BJ (cell line): Measurements from ENCODE around the gene IQCM. TPM values are rescaled to one million over a fixed set of nuclear protein-coding genes. Genes with fewer than 3 reads are reported as not detected.

Source experiments
- CTCF ChIA-PET: fragments of 350-600 bp; formaldehyde crosslinking; extraction: SDS; loops from one replicate; lab custom pipeline; 2021; ENCODE audit warnings: antibody characterized with exemption, inconsistent platforms; lab: Yijun Ruan, JAX
- POLR2A ChIA-PET: fragments of 300-600 bp; sonication (Branson Sonifier 250); formaldehyde crosslinking; extraction: SDS; loops from one replicate; lab custom pipeline; 2021; ENCODE audit warnings: antibody characterized with exemption; lab: Charles Lee
- DNase-seq: peaks from one replicate; pipeline ENCODE4 v3.0.0-alpha.2; 2011; ENCODE audit warnings: low read depth
- H3K27me3 ChIP-seq: 2 replicates; pipeline ENCODE4 v1.6.0; 2011; ENCODE audit warnings: low read length; ENCODE audit not compliant: control insufficient read depth, insufficient read depth
- H3K36me3 ChIP-seq: 2 replicates; pipeline ENCODE4 v1.5.1; 2011; ENCODE audit warnings: low read length; ENCODE audit not compliant: control insufficient read depth, insufficient read depth
- H3K4me3 ChIP-seq: 2 replicates; pipeline ENCODE4 v1.5.1; 2011; ENCODE audit warnings: low read depth, mild to moderate bottlenecking, control low read depth, low read length
- polyA plus RNA-seq: library from polyadenylated mRNA; depleted of rRNA; stranded (reverse); fragments of >200 nt; gene quantifications from 2 replicates; pipeline ENCODE4 v1.2.3, GENCODE V29; 2011
- TF ChIP-seq, protein P1 (sequence below): IDR thresholded peaks from 2 replicates; pipeline ENCODE4 v1.5.1; 2011; ENCODE audit warnings: low read depth, mild to moderate bottlenecking, control low read depth, inconsistent platforms, low read length, moderate library complexity; ENCODE audit not compliant: insufficient read depth

Gene IQCM
- polyA plus RNA-seq, 1 experiment: not detected

- H3K36me3 ChIP-seq: no peaks in the 10 kb centered on the region
- TF ChIP-seq, protein P1, sequence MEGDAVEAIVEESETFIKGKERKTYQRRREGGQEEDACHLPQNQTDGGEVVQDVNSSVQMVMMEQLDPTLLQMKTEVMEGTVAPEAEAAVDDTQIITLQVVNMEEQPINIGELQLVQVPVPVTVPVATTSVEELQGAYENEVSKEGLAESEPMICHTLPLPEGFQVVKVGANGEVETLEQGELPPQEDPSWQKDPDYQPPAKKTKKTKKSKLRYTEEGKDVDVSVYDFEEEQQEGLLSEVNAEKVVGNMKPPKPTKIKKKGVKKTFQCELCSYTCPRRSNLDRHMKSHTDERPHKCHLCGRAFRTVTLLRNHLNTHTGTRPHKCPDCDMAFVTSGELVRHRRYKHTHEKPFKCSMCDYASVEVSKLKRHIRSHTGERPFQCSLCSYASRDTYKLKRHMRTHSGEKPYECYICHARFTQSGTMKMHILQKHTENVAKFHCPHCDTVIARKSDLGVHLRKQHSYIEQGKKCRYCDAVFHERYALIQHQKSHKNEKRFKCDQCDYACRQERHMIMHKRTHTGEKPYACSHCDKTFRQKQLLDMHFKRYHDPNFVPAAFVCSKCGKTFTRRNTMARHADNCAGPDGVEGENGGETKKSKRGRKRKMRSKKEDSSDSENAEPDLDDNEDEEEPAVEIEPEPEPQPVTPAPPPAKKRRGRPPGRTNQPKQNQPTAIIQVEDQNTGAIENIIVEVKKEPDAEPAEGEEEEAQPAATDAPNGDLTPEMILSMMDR: no peak
- ChIA-PET POLR2A (no interaction called here), CTCF (no interaction called here)
- H3K27me3 ChIP-seq: no peaks in the 10 kb centered on the region
- DNase-seq: no peak
- no peak overlapping the region for H3K4me3 ChIP-seq
These were observed 79.8 kb downstream of the IQCM start for GRCh38 chr4:149735796-149736195.

GRCh38 chr4:149728444-149728843 lies 87.2 kb downstream of the IQCM start:
- CTCF ChIA-PET: interaction anchor here (1.4 kb wide), 1 partner anchor 36 kb away, joined by 4 read pairs; no protein-coding TSS in a partner anchor
- POLR2A ChIA-PET: no interaction called here

DNA sequence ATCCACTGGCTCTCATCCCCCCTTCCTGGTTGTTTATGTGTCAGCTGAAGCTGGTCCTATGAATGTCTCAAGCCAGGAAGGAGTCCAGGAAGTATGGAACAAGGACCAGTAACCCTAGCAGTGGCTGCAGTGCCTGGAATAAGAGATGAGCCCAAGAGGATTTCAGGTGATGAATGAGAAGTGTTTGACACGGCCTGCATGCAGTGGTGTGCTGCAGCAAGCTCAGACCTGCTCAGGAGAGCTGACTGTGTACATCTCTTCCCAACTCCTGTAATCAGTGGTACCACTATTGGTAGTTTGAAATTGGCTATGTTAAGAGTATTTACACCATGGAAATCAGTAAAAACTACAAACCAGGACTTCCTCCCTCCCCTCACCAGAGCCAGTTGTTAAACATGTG lies 88.0 kb downstream of the IQCM start:
- H3K27me3 ChIP-seq: no peaks in the 10 kb centered on the region
- no peaks in the 10 kb centered on the region for H3K36me3 ChIP-seq
- ChIA-PET CTCF (interaction anchor here (0.5 to 1.4 kb wide), 2 partner anchors 35 to 757 kb away, joined by 3 to 4 read pairs; no protein-coding TSS in a partner anchor), POLR2A (no interaction called here)
- no peak overlapping the region for H3K4me3 ChIP-seq
- no peak for DNase-seq
- TF ChIP-seq, protein P1: no peak

More at GRCh38 chr4:149728444-149728843, 87.2 kb downstream of the IQCM start:
- TF ChIP-seq, protein P1: no peak
- Histone ChIP-seq H3K36me3 (no peaks in the 10 kb centered on the region), H3K4me3 (no peak overlapping the region), H3K27me3 (no peaks in the 10 kb centered on the region)
- no peak for DNase-seq

- H3K4me3 ChIP-seq: no peak overlapping the region
- no peak for DNase-seq
- TF ChIP-seq, protein P1: no peak
- H3K36me3 ChIP-seq: no peaks in the 10 kb centered on the region
- CTCF ChIA-PET: no interaction called here
- POLR2A ChIA-PET: no interaction called here
- no peaks in the 10 kb centered on the region for H3K27me3 ChIP-seq
These were observed 92.6 kb downstream of the IQCM start for GRCh38 chr4:149723065-149723464.

GRCh38 chr4:149719806-149720205 lies 95.8 kb downstream of the IQCM start:
- Histone ChIP-seq H3K36me3 (no peaks in the 10 kb centered on the region), H3K27me3 (no peaks in the 10 kb centered on the region), H3K4me3 (no peak overlapping the region)
- ChIA-PET CTCF (interaction anchor here (1.0 kb wide), 1 partner anchor 9 kb away, joined by 3 read pairs; no protein-coding TSS in a partner anchor), POLR2A (no interaction called here)
- no peak for DNase-seq
- TF ChIP-seq, protein P1: no peak
